Endodermal cell (in vitro differentiated cells): ENCODE results near the gene AP3S2. TPM values are rescaled to one million over a fixed set of nuclear protein-coding genes. Genes with fewer than 3 reads are reported as not detected.

Experiments used
- DNase-seq: peaks from one replicate; pipeline ENCODE4 v3.0.0-alpha.2; 2017
- H3K27ac ChIP-seq: 2 replicates; pipeline ENCODE4 v1.5.1; 2013; ENCODE audit warnings: mild to moderate bottlenecking, low read depth, low read length, moderate library complexity
- H3K27me3 ChIP-seq: 2 replicates; pipeline ENCODE4 v1.6.1; 2013; ENCODE audit warnings: mild to moderate bottlenecking, low read length, moderate library complexity; ENCODE audit not compliant: insufficient read depth, control insufficient read depth, poor library complexity, severe bottlenecking
- H3K36me3 ChIP-seq: 2 replicates; pipeline ENCODE4 v1.7.0; 2013; ENCODE audit warnings: mild to moderate bottlenecking, low read length, moderate library complexity; ENCODE audit not compliant: control insufficient read depth, insufficient read depth
- H3K4me1 ChIP-seq: one replicate; pipeline ENCODE4 v1.7.0; 2013; ENCODE audit warnings: low read length; ENCODE audit not compliant: control insufficient read depth, insufficient read depth
- H3K4me3 ChIP-seq: 2 replicates; pipeline ENCODE4 v1.5.1; 2013; ENCODE audit warnings: mild to moderate bottlenecking, low read length, moderate library complexity
- H3K9ac ChIP-seq: 2 replicates; pipeline ENCODE4 v1.6.1; 2013; ENCODE audit warnings: mild to moderate bottlenecking, low read length, moderate library complexity; ENCODE audit not compliant: poor library complexity, severe bottlenecking; ENCODE audit errors: extremely low read depth
- H3K9me3 ChIP-seq: 2 replicates; pipeline ENCODE4 v1.6.1; 2013; ENCODE audit warnings: mild to moderate bottlenecking, low read length, moderate library complexity; ENCODE audit not compliant: control insufficient read depth
- H3K27ac Mint-ChIP-seq: 2 replicates; pipeline ENCODE4 v1.8.0; 2020; ENCODE audit warnings: mixed read lengths
- H3K27me3 Mint-ChIP-seq: 2 replicates; pipeline ENCODE4 v1.8.0; 2021; ENCODE audit warnings: mild to moderate bottlenecking, mixed read lengths; ENCODE audit not compliant: insufficient read depth
- H3K36me3 Mint-ChIP-seq: 2 replicates; pipeline ENCODE4 v1.8.0; 2020; ENCODE audit warnings: low read depth, mixed read lengths
- H3K4me1 Mint-ChIP-seq: 2 replicates; pipeline ENCODE4 v1.8.0; 2020; ENCODE audit warnings: mixed read lengths
- H3K4me3 Mint-ChIP-seq: 2 replicates; pipeline ENCODE4 v1.8.0; 2020; ENCODE audit warnings: mild to moderate bottlenecking, moderate library complexity, mixed read lengths
- H3K9me3 Mint-ChIP-seq: 2 replicates; pipeline ENCODE4 v1.8.0; 2020; ENCODE audit warnings: mild to moderate bottlenecking, mixed read lengths
- WGBS, 2 experiments: methylation state at CpG; one replicate each; pipeline versions ENCODE4 v1.1.5 to v1.1.7; 2013; ENCODE audit warnings: missing lambda C conversion rate in 2 of 2, mixed read lengths in 1 of 2; ENCODE audit not compliant: insufficient coverage in 1 of 2, insufficient read length in 1 of 2; 5-methylcytosine and 5-hydroxymethylcytosine counted together
- total RNA-seq, 2 donors: library from RNA; stranded (reverse); fragmentation: NEBNext Ultra II Directional in 1 of 2; extraction: Animal tissue kit (Norgen Biotek cat#: 25700) in 1 of 2; gene quantifications; 2 replicates in 1 of 2; 3 replicates in 1 of 2; pipeline ENCODE4 v1.2.1, GENCODE V29; 2021
- TF ChIP-seq, protein P1 (sequence below): fragments of 200-600 bp; sonication (generic); conservative IDR thresholded peaks from 2 replicates; pipeline ENCODE4 v1.5.0; 2021; ENCODE audit warnings: antibody characterized with exemption, mild to moderate bottlenecking

AP3S2 gene
- total RNA-seq, 2 donors from 2014 or later: 39.5 to 54.4 TPM

DNA sequence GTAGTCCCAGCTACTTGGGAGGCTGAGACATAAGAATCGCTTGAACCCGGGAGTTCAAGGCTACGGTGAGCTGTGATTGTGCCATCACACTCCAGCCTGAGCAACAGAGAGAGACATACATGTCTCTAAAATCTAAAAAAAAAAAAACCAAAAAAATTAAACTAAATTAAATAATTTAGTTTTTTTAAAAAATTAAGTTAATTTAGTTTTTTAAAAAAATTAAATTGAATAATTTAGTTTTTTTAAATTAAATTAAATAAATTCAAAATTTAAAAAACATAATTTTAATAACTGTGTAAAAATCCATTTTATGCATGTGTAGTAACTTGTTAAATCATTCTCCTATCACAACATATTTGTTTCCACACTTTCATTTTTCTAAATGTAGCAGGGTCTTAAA, 39.1 kb upstream of the AP3S2 start:
- H3K9me3 Mint-ChIP-seq: no peaks in the 10 kb centered on the region
- WGBS, 2 experiments: 92% methylated on average over 3 of the region's 3 CpGs; no CpG with 5 or more reads in 1 of the 2 experiments
- Histone ChIP-seq H3K9ac (no peak overlapping the region), H3K27ac (no peak overlapping the region), H3K4me1 (no peaks in the 10 kb centered on the region), H3K9me3 (no peaks in the 10 kb centered on the region), H3K27me3 (no peaks in the 10 kb centered on the region), H3K4me3 (no peak overlapping the region), H3K36me3 (no peaks in the 10 kb centered on the region)
- H3K4me3 Mint-ChIP-seq: no peak overlapping the region
- TF ChIP-seq, protein P1, sequence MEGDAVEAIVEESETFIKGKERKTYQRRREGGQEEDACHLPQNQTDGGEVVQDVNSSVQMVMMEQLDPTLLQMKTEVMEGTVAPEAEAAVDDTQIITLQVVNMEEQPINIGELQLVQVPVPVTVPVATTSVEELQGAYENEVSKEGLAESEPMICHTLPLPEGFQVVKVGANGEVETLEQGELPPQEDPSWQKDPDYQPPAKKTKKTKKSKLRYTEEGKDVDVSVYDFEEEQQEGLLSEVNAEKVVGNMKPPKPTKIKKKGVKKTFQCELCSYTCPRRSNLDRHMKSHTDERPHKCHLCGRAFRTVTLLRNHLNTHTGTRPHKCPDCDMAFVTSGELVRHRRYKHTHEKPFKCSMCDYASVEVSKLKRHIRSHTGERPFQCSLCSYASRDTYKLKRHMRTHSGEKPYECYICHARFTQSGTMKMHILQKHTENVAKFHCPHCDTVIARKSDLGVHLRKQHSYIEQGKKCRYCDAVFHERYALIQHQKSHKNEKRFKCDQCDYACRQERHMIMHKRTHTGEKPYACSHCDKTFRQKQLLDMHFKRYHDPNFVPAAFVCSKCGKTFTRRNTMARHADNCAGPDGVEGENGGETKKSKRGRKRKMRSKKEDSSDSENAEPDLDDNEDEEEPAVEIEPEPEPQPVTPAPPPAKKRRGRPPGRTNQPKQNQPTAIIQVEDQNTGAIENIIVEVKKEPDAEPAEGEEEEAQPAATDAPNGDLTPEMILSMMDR: no peak
- H3K27ac Mint-ChIP-seq: no peak overlapping the region
- no peak for DNase-seq
- H3K36me3 Mint-ChIP-seq: no peaks in the 10 kb centered on the region
- H3K27me3 Mint-ChIP-seq: no peaks in the 10 kb centered on the region
- H3K4me1 Mint-ChIP-seq: no peaks in the 10 kb centered on the region

DNA sequence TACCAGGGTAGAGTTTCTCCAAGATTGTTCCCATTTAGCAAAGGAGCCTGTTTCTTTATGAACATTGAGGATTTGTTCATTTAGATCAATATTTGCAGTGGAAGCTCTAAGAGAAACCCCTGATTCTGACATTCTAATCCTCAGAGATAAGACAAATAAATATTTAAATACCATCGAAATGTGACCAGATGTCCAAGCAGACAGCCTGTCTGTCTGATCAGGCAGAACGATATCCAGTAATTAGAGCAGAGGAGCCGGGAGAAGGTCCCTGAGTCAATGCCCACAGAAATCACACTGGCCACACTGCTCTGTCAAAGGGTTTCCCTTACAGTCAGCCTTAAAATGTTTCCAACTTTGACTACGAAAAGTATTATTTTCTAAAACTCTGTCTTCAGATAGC, 34.6 kb upstream of the AP3S2 start:
- Histone ChIP-seq H3K9me3 (no peaks in the 10 kb centered on the region), H3K36me3 (no peaks in the 10 kb centered on the region), H3K4me3 (no peak overlapping the region), H3K27me3 (no peaks in the 10 kb centered on the region), H3K4me1 (no peaks in the 10 kb centered on the region), H3K27ac (no peak overlapping the region), H3K9ac (no peak overlapping the region)
- DNase-seq: no peak
- no peaks in the 10 kb centered on the region for H3K9me3 Mint-ChIP-seq
- no peaks in the 10 kb centered on the region for H3K4me1 Mint-ChIP-seq
- no peaks in the 10 kb centered on the region for H3K36me3 Mint-ChIP-seq
- H3K27me3 Mint-ChIP-seq: no peaks in the 10 kb centered on the region
- no peak overlapping the region for H3K27ac Mint-ChIP-seq
- no peak overlapping the region for H3K4me3 Mint-ChIP-seq
- TF ChIP-seq, protein P1: no peak
- WGBS, 2 experiments: 88 to 90% methylated on average over 3 to 4 of the region's 4 CpGs

DNA sequence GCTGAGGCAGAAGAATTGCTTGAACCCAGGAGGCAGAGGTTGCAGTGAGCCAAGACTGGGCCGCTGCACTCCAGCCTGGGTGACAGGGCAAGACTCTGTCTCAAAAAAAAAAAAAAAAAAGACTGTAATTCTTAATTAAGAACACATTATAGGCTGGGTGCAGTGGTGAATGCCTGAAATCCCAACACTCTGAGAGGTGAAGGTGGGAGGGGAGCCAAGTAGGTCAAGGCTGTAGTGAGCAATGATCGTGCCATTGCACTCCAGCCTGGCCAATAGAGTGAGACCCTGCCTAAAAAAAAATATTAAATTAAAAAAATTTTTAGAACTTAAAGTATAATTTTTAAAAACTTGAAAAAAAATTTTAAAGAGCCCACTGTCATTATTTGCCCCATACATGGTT, 32.4 kb upstream of the AP3S2 start:
- no peaks in the 10 kb centered on the region for H3K9me3 Mint-ChIP-seq
- WGBS, 2 experiments: 100% methylated on average over 1 of the region's 2 CpGs; no CpG with 5 or more reads in 1 of the 2 experiments
- H3K27me3 Mint-ChIP-seq: no peaks in the 10 kb centered on the region
- H3K4me1 ChIP-seq: no peaks in the 10 kb centered on the region
- no peak overlapping the region for H3K27ac Mint-ChIP-seq
- H3K36me3 Mint-ChIP-seq: no peaks in the 10 kb centered on the region
- no peaks in the 10 kb centered on the region for H3K36me3 ChIP-seq
- H3K4me3 Mint-ChIP-seq: no peak overlapping the region
- TF ChIP-seq, protein P1: no peak
- H3K9ac ChIP-seq: no peak overlapping the region
- H3K27me3 ChIP-seq: no peaks in the 10 kb centered on the region
- H3K27ac ChIP-seq: no peak overlapping the region
- H3K9me3 ChIP-seq: no peaks in the 10 kb centered on the region
- H3K4me3 ChIP-seq: no peak overlapping the region
- no peak for DNase-seq
- H3K4me1 Mint-ChIP-seq: no peaks in the 10 kb centered on the region
